CD4-positive, alpha-beta T cell treated with Interleukin-6 at 100 ng/mL for 8 hours (primary cell): Measurements from ENCODE around the gene PLXNA2.

Experiments used
- DNase-seq: peaks from one replicate; pipeline ENCODE4 v3.0.0-alpha.2; 2020; ENCODE audit warnings: mixed read lengths, low spot score

PLXNA2 gene

DNA sequence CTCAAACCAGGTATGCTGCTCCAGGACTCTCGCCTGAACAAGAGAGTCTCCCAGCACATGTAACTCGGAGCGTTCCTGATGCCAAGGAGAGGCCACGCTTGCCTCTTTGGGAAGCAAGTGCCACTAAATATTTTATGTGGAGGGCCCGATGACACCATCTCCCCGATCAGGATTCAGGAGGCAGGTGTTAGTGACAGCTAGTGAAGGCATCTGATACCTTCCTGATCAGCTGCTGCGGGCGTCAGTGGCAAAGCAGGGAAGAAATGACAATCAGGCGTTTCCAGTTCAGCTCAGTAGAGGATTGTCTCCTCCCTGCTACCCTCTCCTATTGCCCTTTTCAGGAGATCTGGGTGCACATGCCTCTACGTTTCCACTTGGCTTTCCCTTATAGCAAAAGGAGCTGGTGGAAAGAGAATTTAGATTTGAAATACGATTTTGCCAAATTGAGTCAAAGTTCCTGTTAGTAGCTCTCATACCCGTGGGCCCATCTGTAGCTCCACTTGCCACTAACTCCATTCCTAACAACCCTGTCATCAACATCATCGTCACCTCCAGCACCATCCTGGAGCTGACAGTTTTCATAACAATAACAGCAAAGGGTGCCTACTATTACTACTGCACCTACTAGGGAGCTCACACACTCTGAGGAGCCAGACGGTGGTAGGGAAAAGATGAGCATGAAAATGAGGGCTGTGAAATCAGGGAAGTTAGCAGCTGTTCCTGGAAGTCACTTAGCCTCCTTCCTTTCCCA is 21.6 kb downstream of the PLXNA2 start:
- no peak for DNase-seq

DNA sequence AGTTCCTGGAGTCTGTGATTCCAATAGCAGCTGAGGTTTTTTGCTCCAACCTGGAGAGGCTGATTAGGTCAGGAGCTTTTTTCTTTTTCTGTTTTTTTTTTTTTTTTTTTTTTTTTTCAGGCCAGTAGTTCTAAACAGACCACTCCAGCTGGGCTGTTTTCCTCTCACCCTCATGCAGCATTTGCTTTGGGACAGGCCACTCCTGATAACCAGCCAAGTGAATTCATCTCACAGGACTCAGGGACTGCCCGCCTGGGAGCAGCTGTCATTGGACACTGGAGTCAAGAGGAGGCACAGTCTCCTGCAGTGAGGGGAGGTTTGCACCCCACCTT is 22.9 kb downstream of the PLXNA2 start:
- DNase-seq: no peak

DNA sequence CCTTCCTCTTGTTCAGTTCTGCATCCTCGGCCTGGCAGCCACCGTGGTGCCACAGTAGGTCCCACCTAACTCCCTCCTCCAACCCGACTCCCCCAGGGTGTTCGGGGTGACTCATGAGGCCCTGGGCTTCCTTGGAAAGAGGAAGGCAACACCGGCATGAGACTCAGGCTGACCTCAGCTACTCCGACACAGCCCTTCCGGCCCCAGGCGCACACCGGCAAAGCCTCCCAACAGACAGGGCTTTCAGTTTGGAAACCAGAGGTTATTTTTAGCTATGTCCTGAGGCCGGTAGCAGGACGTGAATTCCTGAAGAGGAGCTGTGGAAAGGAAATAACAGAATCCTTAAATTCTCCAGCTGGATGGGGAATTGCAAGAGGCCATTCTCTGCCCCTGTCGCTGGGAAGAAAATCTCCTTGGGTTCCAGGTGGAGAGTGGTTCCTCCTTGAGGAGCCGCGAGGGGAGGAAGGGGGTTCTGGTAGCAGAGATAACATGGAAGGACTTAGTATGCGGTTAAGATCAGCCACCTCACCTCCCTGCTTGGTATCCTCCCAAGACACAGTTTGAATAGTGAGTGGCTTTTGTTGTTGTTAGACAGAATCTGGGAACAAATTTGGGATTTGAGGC is 24.4 kb downstream of the PLXNA2 start:
- no peak for DNase-seq

DNA sequence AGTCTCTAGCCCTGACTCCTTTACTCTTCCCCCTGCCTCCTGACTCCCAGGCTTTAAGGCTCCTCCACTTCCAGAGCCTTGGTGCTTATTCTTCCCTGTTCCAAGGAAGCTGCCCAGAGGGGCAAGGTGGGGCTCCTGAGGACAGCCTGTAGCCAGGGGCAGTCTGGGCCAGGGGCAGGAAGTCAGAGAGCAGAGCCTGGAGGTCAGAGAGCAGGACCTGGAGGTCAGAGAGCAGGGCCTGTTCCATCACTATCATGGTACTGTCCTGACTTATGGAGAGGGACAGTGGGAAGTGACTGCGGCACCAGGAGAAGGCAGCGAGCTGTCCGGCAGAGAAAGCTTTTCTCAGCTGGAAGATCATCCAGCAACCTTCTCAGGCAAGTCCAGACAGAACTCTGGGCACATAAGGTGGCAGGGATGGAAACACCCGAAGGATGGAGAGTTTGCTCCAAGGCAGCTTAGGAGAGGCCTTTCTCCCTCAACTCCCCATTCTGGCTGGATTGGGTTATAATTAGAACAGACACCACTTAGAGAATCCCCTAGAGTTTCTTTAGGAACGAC is 25.0 kb downstream of the PLXNA2 start:
- no peak for DNase-seq

DNA sequence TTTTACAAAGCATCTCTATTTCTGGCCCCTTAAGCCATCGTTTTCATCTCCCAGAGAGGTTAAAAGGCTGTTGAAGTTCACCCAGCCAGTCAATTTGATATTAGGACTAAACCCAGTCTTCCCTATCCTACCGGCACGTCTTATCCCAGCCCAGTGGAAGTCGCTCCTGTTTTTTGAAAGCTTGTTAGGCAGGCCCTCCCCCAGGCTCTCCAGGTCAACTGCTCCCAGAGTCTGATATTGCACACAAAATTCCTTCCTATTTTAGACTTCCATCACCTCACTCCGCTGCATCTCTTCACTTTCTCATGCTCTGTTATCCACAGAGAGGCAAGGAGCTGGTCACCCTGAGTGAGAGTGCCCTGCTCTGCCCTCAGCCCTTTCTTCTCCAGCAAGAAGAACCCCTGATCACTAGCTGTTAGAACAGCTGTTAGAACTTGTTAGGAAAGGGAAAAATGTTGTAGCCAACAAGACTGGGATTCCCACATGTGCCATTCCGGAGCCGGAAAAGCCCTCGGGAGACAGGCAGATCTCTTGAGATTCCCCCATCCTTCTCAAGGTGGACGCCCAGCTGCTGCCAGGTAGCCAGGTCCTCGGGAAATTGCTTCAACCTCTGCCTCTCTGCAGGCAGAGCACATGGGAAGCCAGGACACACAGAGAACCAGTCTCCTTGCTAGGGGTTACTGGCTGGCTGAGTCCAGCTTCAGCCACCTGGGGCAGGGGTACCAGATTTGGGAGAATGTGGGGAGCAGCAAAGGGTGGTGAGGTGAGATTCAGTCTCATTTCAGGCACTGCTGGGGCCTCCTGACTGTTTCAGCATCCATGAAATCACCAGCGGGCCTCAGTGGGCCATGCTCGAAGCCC is 25.7 kb downstream of the PLXNA2 start:
- DNase-seq: no peak

DNA sequence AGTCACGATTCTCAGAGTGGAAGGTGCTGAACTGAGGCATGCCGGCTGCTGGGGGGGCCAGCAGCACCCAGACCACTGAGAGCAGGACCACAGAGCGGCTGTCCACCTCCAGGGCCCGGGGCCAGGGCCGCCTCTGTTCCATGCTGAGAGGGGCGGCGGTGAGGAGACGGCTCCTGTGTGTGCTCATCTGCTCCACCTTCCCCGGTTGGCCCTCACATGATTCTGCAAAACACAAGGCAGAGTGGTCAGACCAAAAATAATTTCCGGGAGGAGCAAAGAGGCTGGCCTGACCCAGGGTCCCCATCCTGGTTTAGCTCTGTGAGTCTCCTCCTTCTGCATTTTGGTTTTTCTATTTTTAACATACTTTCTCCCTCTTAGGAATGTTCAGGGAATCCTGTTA is 26.4 kb downstream of the PLXNA2 start:
- DNase-seq: no peak

DNA sequence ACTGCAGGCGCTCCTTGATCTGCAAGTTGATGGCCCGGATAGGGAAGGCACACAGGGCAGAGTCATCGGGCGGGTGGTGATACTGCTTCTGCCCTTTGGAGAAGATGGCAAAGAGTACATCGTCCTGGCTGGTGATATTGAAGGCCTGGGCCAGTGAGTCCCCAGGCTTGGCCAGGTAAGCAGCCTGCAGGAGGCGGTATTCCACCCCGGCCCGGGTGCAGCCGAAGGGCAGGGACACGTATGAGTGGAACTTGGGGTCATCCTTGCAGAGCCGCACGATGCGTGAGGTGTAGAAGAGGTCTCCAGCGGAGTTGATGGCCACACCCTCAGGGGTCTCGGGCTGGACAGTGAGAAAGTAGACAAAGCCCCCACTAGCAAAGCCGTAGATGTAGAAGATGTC is 27.4 kb downstream of the PLXNA2 start:
- DNase-seq: no peak

DNA sequence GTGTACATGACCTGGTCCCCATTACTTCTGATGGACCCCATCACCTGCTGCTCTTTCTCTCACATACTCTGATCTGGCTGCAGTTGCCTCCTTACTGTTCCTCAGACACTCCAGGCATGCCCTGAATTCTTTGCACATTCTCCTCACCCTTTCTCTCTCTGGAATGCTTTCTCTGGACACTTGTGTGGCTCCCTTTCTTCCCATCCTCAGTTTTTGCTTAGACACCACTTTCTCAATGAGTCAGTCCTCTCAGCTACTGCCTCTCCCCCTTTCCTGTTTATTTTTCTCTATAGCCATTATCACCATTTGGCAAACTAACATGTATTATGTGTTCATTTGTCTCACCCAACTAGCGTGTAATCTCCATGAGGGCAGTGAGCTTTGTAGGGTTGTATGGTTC is 28.1 kb downstream of the PLXNA2 start:
- DNase-seq: no peak

DNA sequence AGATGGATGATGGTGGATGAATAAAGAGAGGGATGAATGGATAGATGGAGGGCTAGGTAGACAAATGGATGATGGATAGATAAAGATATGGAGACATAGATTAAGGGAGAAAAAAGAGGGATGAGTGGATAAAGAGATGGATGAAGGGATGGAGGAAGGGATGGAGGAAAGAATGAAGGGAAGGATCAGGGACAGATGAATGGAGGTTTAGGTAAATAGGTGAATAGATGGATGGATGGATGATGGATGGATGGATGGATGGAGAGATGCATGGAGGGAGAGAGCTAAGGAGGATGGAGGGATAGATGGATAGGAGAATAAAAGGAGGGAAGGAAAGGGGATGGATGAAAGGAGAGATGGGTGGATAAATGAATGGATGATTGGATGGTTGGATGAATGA is 28.8 kb downstream of the PLXNA2 start:
- DNase-seq: no peak

DNA sequence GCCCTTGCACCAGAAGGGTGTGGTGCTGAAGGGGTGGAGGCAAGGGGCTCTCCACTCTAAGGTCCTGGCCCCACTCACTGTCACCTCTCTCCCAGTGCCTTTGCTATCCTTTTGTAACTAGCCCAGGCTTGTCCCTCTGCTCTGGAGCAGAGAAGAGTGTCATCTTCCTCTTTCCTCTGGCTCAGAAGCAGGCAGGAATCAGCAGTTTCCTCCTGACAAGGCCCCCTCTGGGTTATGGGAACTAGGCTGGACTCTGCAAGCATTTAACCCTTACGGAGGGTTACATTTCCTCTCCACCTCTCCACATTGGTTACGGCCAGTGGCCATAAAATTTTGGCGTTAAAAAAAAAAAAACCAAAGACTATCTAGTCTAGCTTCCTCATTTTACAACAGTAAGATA is 30.4 kb downstream of the PLXNA2 start:
- no peak for DNase-seq

DNA sequence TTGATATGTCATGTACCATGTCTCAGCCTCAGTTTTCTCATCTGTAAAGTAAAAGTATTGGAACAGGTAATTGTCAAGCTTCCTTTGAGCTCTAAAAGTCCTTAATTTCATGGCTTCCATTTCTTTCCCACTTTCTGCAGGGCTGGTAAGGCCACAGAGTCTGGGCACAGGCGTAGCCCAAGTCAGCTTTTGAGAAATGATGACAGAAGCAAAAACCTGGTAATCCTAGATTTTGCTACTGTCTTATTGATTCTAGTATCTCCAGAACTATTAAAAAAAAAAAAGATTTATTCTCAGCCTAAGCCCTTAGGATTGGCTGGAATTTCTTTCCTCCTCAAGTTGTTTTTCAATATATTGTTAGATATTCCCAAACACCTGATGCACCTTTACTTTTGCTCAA is 31.3 kb downstream of the PLXNA2 start:
- no peak for DNase-seq

DNA sequence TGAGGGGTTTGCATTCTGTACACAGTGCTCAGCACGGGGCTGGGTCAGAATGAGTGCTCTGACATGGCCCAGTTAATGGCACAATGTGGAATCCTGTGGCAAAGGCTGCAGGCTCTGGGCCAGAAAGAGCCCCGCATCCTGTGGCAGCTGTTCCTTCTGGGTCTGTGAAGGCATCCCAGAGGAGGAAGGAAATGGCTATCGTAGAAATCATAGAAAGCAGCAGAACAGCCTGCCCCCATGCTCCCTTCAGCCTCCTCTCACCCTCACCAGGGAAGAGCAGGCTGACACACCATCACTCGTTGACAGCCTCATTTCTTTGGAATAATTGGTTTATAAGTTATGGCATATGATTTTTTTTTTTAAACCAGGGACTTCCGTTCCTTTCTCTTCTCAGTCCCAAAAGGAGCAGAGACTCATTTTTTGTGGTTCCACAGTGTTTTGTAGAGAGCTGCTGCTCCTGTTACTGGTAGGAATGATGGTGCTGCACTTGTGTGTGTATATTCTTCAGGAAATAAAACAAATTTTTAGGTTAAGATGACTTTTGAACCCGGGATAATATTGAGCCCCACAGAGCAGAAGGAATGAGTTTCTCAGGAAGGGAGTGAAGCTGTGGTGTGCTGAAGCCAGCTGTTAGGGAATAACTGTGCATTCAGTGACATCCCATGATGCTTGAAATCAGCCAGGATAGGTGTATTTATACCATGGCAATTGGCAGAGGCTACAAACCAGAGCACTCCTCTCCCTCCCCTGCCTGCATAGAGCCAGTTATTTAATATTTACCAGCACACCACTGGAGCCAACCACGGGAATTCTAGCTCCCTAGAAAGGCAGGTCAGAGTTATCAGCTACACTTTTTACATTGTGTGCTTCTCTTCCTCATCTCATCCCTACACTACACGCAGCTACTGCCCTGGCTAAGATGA is 32.0 kb downstream of the PLXNA2 start:
- no peak for DNase-seq

DNA sequence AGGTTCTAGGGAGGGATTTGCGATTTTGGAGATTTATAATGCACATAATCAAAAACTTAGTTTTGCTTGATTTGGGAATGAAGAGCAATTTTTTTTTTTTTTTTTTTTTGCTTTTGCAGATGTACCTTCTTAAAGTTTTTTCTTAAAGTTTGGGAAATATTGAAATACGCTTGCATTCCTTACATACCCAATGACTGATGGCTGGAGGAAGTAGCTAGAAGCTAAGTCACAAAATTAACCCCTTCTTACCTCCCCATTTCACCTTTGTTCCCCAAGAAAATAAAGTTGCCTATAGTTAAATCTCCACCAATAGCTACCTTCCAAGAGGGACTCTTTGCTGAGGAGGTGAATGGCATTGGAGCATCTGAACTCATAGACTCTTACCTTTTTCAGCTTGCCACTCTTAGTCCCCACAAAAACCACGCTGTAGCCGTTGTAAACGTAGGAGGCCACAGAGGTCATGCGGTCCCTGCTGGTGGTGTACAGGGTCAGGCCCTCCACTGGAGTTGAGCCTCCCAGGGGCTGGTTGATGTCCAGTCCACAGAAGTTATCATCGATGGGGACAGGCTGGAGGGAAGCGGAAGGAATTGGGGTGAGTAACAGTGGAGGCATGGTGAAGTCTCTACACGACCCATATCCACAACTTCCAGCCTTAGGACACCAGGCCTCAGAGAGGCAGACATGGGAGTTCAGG is 34.1 kb downstream of the PLXNA2 start:
- DNase-seq: no peak

DNA sequence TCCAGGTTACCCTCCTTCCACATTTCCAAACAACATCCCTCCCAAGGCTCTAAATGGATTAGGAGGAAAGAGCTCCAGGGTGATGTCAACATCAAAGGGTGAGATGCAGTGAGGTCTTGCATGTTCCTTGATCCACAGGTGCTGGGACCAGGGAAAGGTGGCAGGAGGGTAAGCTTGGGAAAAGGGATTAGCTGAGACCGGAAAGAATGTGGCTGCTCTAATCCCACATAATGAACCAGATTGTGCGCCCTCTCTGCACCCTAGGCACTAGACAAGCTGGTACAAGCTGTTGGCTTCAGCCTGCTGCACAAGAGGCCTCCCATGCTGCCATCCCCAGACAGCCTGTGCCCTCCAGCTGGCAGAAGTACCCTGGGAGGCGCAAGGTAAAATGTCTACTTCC is 34.9 kb downstream of the PLXNA2 start:
- DNase-seq: no peak

DNA sequence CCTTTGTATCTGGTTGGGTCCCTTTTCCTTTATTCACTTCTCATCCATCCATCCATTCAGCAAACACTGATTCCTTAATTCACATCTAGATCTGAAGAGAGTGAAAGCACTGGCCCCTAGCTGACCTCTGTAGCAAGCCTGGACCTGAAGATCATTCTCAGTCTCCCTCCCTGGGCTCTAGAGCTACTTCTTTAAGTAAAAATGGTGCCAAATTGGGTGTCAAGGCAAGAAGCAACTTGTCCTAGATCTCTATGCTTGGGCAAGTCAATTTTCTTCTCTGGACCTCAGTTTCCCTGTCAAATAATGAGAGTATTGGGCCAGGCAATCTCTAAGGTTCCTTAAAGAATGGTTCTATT is 36.1 kb downstream of the PLXNA2 start:
- no peak for DNase-seq

DNA sequence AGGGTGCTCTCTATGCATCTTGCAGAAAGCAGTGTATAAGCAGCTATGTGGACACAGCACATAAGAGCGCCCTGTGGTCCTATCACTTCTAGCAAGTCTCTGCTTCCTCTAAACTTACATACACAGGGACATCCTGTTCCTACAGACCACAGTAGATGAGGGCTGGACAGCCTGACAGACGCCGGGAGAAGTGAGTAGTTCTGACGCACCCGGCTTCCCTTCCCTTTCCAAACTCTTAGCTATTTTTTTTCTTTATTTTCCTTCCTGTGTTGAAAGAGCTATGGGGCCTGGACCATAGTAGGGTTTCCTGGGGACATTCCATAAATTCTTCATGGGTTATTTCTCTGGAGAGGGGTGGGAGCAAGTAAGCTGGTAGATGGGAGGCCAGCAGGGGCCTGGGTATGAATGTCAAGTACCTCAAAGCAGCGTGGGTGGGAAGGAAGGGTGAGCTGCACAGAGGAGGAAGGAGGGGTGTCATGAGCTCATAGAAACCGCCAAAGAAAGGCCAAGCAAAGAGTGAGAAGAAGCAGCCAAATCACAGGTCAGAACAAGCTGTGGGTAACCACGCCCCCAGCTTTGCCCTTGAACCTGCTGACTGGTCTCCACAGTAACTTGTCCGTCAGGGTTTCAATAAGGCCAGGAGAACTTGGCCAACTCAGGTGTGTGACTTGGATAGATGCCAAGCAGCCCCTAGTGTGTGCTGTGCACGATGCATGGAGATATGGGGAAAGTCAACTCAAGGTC is 36.6 kb downstream of the PLXNA2 start:
- no peak for DNase-seq

DNA sequence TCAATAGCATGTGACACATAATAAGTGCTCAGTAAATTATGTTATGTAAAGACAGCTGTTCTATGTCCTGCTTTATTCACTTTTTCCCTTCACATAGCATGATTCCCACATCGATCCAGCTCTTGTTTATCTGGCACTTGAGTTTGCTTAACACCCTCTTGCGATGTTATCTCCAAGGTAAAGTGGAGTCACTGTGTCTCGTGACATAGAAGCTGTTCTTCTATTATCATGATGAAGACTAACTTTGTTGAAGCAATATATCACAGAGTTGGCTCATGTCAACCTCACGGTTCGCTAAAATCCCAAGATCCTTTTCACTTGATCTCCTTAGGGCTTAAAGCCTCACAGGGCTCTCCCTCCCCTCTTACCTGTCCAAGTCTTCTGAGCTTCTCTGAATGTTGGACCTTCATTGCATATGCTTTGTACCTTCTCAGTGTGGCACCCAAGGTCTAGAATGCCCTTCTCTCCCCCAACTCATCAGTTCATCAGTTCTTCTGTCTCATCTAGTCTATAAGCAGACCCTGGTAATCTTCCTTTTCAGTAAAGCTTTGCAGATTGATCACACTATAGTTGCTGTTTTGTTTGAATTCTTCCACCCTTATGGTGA is 38.0 kb downstream of the PLXNA2 start:
- DNase-seq: no peak

DNA sequence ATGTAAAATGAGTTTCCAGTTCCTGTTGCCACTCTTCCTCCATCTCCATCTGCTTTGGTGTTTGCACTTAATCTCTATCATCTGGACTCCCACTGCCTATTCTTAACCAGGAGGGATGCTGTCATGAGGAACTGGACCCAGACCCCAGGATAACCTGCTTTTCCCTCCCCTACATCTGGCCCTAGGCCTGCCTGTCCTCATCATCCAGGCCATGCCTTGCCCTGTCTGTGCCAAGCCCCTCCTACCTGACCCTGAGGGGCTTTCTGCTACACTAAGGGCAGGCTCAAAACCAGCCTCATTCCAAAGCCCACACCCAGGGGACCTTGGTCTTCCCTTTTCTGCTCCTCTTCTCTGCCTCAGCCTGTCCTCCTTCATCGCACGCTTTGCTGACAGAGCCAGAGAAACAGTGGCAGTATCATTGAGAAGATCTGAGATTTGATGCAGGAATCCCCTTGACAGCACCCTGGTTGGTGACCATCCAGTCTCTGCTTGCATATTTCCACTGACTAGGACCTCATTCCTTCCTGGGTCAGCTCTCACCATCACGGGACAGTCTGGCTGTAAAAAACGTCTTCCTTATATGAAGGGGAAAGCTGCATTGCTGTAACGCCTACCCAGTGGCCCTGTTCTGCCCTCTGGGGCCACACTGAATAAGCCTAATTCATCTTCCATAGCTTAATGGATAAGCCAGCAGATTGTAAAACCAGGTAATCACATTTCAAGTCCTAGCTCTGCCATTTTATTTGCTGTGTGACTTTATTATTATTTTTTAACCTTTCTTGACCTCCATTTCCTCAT is 38.8 kb downstream of the PLXNA2 start:
- no peak for DNase-seq

DNA sequence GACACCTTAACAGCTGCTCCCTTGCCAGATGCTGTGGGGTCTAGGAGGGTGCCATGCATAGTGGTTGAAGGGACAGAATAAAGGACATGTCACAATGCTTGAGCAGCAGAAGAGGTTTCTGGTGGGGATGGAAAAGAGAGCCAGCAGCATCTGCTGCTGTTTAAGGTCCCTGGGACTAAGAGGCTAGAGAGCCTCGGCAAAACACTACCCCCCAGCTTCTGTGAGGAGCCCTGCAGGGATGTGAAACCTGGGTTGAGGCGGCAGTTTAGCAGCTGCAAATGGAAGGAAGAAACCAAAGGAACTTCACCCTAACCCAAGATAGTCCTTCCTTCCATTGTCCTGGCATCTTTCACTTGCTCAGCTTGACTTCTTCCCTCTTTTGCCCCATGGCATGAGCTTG is 39.4 kb downstream of the PLXNA2 start:
- DNase-seq: no peak
